Measurements from ENCODE around the gene MYOF. TPM values are rescaled to one million over a fixed set of nuclear protein-coding genes. Genes with fewer than 3 reads are reported as not detected.

Gene MYOF
- total RNA-seq, 2 donors from 2014 or later = 21.1 to 25.7 TPM

DNA sequence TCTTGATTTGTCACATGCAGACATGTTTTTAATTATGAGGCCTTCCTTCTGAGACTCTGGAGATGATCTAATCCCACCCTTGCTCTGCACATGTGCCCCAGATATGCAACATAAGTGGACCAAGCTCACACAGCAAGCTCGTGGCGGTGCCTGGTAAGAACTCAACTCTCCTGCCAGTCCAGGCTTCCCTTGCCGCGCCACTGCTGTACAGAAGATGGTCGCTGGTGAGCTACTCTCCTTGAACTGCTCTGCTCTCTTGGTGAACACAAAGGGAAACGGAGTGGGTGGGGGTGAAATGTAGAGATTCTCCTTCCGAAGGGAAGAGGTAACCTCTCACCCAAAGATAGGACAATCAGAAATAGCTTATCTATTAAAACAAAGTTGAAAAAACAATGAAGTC is 25.7 kb downstream of the MYOF start:
- TF ChIP-seq, protein P1, sequence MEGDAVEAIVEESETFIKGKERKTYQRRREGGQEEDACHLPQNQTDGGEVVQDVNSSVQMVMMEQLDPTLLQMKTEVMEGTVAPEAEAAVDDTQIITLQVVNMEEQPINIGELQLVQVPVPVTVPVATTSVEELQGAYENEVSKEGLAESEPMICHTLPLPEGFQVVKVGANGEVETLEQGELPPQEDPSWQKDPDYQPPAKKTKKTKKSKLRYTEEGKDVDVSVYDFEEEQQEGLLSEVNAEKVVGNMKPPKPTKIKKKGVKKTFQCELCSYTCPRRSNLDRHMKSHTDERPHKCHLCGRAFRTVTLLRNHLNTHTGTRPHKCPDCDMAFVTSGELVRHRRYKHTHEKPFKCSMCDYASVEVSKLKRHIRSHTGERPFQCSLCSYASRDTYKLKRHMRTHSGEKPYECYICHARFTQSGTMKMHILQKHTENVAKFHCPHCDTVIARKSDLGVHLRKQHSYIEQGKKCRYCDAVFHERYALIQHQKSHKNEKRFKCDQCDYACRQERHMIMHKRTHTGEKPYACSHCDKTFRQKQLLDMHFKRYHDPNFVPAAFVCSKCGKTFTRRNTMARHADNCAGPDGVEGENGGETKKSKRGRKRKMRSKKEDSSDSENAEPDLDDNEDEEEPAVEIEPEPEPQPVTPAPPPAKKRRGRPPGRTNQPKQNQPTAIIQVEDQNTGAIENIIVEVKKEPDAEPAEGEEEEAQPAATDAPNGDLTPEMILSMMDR (IDR thresholded peaks at IDR 0.05) = no peak
- no peak for TF ChIP-seq POLR2A (IDR thresholded peaks at IDR 0.05)
- DNase-seq = no peak
- Histone ChIP-seq H3K9me3 (no peaks in the 10 kb centered on the region), H3K27ac (no peak overlapping the region), H3K36me3 (replicated peaks in 1 of 2; ENCODE audit: insufficient read depth in 1 of 2, low read depth in 2 of 2) (no peaks in the 10 kb centered on the region), H3K27me3 (no peaks in the 10 kb centered on the region), H3K4me3 (no peak overlapping the region), H3K4me1 (peaks cover 10% of the 10 kb centered on the region)
- WGBS, 2 donors = 88 to 92% methylated on average over 7 of the region's 7 CpGs
- intact Hi-C loops (cut with DNase I) = no loop called here
- ATAC-seq = no peak

DNA sequence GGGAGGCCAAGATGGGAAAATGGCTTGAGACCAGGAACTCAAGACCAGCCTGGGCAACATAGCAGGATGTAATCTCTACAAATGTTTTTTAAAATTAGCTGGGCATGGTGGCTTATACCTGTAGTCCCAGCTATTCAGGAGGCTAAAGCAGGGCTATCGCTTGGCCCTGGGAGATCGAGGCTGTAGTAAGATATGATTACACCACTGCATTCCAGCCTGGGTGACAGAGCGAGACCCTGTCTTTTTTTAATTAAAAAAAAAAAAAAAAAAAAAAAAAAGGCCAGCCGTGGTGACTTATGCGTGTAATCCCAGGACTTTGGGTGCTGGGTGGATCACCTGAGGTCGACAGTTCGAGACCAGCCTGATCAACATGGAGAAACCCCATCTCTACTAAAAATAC is 27.4 kb downstream of the MYOF start:
- no peak for ATAC-seq
- 89 to 95% methylated on average over 7 of the region's 7 CpGs for WGBS, 2 donors
- Histone ChIP-seq H3K4me3 (no peak overlapping the region), H3K27me3 (no peaks in the 10 kb centered on the region), H3K27ac (no peak overlapping the region), H3K9me3 (no peaks in the 10 kb centered on the region), H3K36me3 (replicated peaks in 1 of 2; ENCODE audit: insufficient read depth in 1 of 2, low read depth in 2 of 2) (no peaks in the 10 kb centered on the region), H3K4me1 (peaks cover 15% of the 10 kb centered on the region)
- no peak for DNase-seq
- intact Hi-C loops (cut with DNase I) = no loop called here
- TF ChIP-seq POLR2A (IDR thresholded peaks at IDR 0.05) = no peak
- TF ChIP-seq, protein P1 (IDR thresholded peaks at IDR 0.05) = no peak

DNA sequence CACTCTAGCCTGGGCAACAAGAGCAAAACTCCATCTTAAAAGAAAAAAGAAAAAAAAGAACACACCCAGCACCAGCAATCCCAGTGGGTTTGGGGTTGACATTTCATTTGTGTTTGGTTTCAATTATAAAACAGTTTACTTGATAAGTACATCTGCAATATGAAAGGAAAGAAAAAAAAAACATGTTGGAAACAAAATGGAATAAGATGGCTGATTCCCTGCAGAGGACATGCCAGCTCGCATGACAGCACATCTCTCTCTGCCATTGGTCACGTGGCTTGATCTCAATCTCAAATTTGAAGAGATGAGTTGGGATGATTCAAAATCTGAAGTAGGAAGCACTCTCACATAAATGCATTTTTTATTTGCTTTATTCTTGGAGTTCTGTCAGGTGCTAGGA is 28.0 kb downstream of the MYOF start:
- no peaks in the 10 kb centered on the region for H3K36me3 ChIP-seq (replicated peaks in 1 of 2; ENCODE audit: insufficient read depth in 1 of 2, low read depth in 2 of 2)
- no peak for DNase-seq

DNA sequence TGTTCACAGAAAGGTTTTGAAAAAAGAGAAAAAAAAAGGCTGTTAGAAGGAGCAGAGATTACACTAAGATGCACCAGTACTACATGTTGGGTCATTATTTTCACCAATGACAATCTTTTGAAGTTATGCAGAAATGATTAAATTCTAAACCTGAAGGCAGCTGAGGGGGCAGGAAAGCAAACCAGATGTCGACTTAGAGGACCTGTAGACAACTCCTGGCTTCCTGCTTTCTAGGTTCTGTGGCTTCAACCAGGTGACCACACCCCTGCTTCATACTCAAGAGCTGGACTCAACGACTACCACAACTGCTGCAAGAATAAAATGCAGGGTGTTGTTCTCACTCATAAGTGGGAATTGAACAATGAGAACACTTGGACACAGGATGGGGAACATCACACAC is 30.0 kb downstream of the MYOF start:
- WGBS, 2 donors = 43 to 44% methylated on average over 2 of the region's 2 CpGs
- no peak for TF ChIP-seq POLR2A (IDR thresholded peaks at IDR 0.05)
- TF ChIP-seq, protein P1 (IDR thresholded peaks at IDR 0.05) = no peak
- no peak overlapping the region for H3K4me3 ChIP-seq
- DNase-seq (no peak), ATAC-seq (no peak)
- H3K27me3 ChIP-seq = no peaks in the 10 kb centered on the region
- peaks cover 4% of the 10 kb centered on the region for H3K4me1 ChIP-seq
- intact Hi-C loops (cut with DNase I) = no loop called here
- H3K36me3 ChIP-seq (replicated peaks in 1 of 2; ENCODE audit: insufficient read depth in 1 of 2, low read depth in 2 of 2) = no peaks in the 10 kb centered on the region
- no peaks in the 10 kb centered on the region for H3K9me3 ChIP-seq
- no peak overlapping the region for H3K27ac ChIP-seq

More for the DNA sequence above, 28.0 kb downstream of the MYOF start:
- intact Hi-C loops (cut with DNase I) = no loop called here
- Histone ChIP-seq H3K4me1 (peaks cover 15% of the 10 kb centered on the region), H3K4me3 (no peak overlapping the region), H3K27me3 (no peaks in the 10 kb centered on the region), H3K9me3 (no peaks in the 10 kb centered on the region), H3K27ac (no peak overlapping the region)
- WGBS, 2 donors = 91 to 97% methylated on average over 2 of the region's 2 CpGs
- TF ChIP-seq POLR2A (IDR thresholded peaks at IDR 0.05) = no peak
- TF ChIP-seq, protein P1 (IDR thresholded peaks at IDR 0.05) = no peak
- no peak for ATAC-seq

DNA sequence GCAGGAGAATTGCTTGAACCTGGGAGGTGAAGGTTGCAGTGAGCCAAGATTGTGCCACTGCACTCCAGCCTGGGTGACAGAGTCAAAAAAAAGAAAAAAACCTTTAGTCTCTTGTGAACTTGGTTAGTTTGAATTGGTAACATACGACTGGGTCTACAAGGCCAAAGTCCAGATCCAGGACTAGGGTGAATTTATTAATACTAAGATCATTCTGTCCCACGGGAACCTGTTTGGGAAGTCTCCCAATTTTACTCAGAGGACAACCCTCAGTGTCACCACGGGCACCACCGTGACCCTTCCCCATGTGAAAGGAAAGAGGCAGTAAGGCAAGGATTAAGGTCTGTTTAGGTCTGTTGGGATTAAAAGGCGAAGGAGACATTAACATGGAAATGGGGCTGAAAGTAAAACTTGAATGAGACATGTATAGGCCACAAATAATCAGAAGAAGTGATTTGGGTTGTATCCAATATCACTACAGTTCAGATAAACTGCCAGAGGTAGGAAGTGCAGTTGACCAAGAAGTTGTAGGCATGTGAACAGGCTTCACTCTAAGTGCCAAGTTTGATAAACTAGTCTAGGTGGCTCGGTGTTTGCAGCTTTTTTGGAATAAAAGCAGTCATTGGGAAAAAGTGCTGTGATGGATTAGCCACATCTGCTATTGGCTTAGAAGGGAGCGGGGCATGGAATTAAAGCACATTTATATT is 30.7 kb downstream of the MYOF start:
- intact Hi-C loops (cut with DNase I) = no loop called here
- ATAC-seq = peak; percentile 30
- peak overlapping the region in 2 of 4 donors; percentile 19 to 22 for H3K27ac ChIP-seq

More for the DNA sequence above, 30.7 kb downstream of the MYOF start:
- no peak for TF ChIP-seq POLR2A (IDR thresholded peaks at IDR 0.05)
- TF ChIP-seq, protein P1 (IDR thresholded peaks at IDR 0.05) = no peak
- 45 to 62% methylated on average over 7 of the region's 7 CpGs for WGBS, 2 donors
- no peaks in the 10 kb centered on the region for H3K27me3 ChIP-seq
- DNase-seq = no peak
- no peaks in the 10 kb centered on the region for H3K9me3 ChIP-seq
- peaks cover 9% of the 10 kb centered on the region for H3K4me1 ChIP-seq
- H3K36me3 ChIP-seq (replicated peaks in 1 of 2; ENCODE audit: insufficient read depth in 1 of 2, low read depth in 2 of 2) = no peaks in the 10 kb centered on the region
- no peak overlapping the region for H3K4me3 ChIP-seq
